ENCODE data around the gene UTP14A. TPM values are rescaled to one million over a fixed set of nuclear protein-coding genes. Genes with fewer than 3 reads are reported as not detected.

The UTP14A gene
- total RNA-seq, 4 donors from 2014 or later = 8.2 to 14.5 (median 13.2) TPM

- Histone ChIP-seq H3K9me3 (no peaks in the 10 kb centered on the region), H3K27me3 (no peaks in the 10 kb centered on the region), H3K4me1 (no peaks in the 10 kb centered on the region), H3K4me3 (no peak overlapping the region), H3K27ac (no peak overlapping the region), H3K36me3 (no peaks in the 10 kb centered on the region)
- TF ChIP-seq CTCF (IDR thresholded peaks at IDR 0.05) (no peak), POLR2A (IDR thresholded peaks at IDR 0.05) (no peak)
- DNase-seq = no peak
- intact Hi-C loops (cut with DNase I; ENCODE audit: low total_unique reads) = no loop called here
These were observed 49.7 kb downstream of the UTP14A start for GRCh38 chrX:129955682-129956081.

GRCh38 chrX:129956145-129956544 is 50.2 kb downstream of the UTP14A start:
- DNase-seq = no peak
- no peaks in the 10 kb centered on the region for H3K4me1 ChIP-seq
- TF ChIP-seq CTCF (IDR thresholded peaks at IDR 0.05) (no peak), POLR2A (IDR thresholded peaks at IDR 0.05) (no peak)
- intact Hi-C loops (cut with DNase I; ENCODE audit: low total_unique reads) = no loop called here
- H3K36me3 ChIP-seq = no peaks in the 10 kb centered on the region
- H3K27ac ChIP-seq = no peak overlapping the region
- H3K9me3 ChIP-seq = no peaks in the 10 kb centered on the region
- no peak overlapping the region for H3K4me3 ChIP-seq
- H3K27me3 ChIP-seq = no peaks in the 10 kb centered on the region

- Histone ChIP-seq H3K27me3 (no peaks in the 10 kb centered on the region), H3K9me3 (no peaks in the 10 kb centered on the region), H3K4me1 (no peaks in the 10 kb centered on the region), H3K27ac (peak overlapping the region; percentile 55 to 70), H3K36me3 (no peaks in the 10 kb centered on the region), H3K4me3 (peak overlapping the region; percentile 15 to 44)
- intact Hi-C loops (cut with DNase I; ENCODE audit: low total_unique reads) = no loop called here
- no peak for DNase-seq
- TF ChIP-seq CTCF (IDR thresholded peaks at IDR 0.05) = no peak
- TF ChIP-seq POLR2A (IDR thresholded peaks at IDR 0.05) = no peak
These were observed 50.8 kb downstream of the UTP14A start for GRCh38 chrX:129956765-129957164.

GRCh38 chrX:129957241-129958082 is 51.5 kb downstream of the UTP14A start:
- Histone ChIP-seq H3K4me3 (peak overlapping the region; percentile 15 to 44), H3K27ac (peak overlapping the region; percentile 55 to 70), H3K36me3 (no peaks in the 10 kb centered on the region), H3K27me3 (no peaks in the 10 kb centered on the region), H3K9me3 (no peaks in the 10 kb centered on the region), H3K4me1 (no peaks in the 10 kb centered on the region)
- no peak for TF ChIP-seq CTCF (IDR thresholded peaks at IDR 0.05)
- intact Hi-C loops (cut with DNase I; ENCODE audit: low total_unique reads) = no loop called here
- peak; percentile 52 to 61 for DNase-seq

GRCh38 chrX:129958083-129958465 is 52.1 kb downstream of the UTP14A start:
- intact Hi-C loops (cut with DNase I; ENCODE audit: low total_unique reads) = no loop called here
- H3K4me1 ChIP-seq = no peaks in the 10 kb centered on the region
- no peak overlapping the region for H3K4me3 ChIP-seq
- H3K9me3 ChIP-seq = no peaks in the 10 kb centered on the region
- TF ChIP-seq CTCF (IDR thresholded peaks at IDR 0.05) = no peak
- no peak for TF ChIP-seq POLR2A (IDR thresholded peaks at IDR 0.05)
- H3K36me3 ChIP-seq = no peaks in the 10 kb centered on the region
- DNase-seq = no peak
- H3K27me3 ChIP-seq = no peaks in the 10 kb centered on the region
- H3K27ac ChIP-seq = peak overlapping the region; percentile 55 to 70
